ENCODE results near the gene INTS3. TPM values are rescaled to one million over a fixed set of nuclear protein-coding genes. Genes with fewer than 3 reads are reported as not detected.

INTS3 gene
- total and polyA plus RNA-seq, 2 of the 8 experiments (the other 6 are each of a cell fraction or from before 2014, with no cell fraction given): 66.8 to 93.2 TPM

- H2BK5ac ChIP-seq (ENCODE audit: low read depth, low read length): no peak overlapping the region
- no peak overlapping the region for H3K4ac ChIP-seq (replicated peaks; ENCODE audit: insufficient read length, low read depth, low read length)
- WGBS, 2 experiments (ENCODE audit: extremely low coverage in 1 of 2, insufficient coverage in 1 of 2, insufficient read length in 1 of 2, insufficient replicate concordance in 2 of 2, low coverage in 1 of 2, low lambda C conversion rate in 2 of 2, missing lambda C conversion rate in 1 of 2): 89% methylated on average over 12 of the region's 12 CpGs; no CpG with 5 or more reads in 1 of the 2 experiments
- no peak overlapping the region for H2AFZ ChIP-seq (ENCODE audit: low read length)
- H4K8ac ChIP-seq (ENCODE audit: extremely low read depth, insufficient read depth, low read length): no peak overlapping the region; the same call in 1 of the 2 replicates
- DNase-seq (ENCODE audit: low read depth in 1 of 2, low spot score in 2 of 2) (no peak), FAIRE-seq (no peak)
- H2BK12ac ChIP-seq (ENCODE audit: low read depth, low read length): no peak overlapping the region
- ChIA-PET POLR2A (ENCODE audit: partially characterized antibody) (interaction anchor here (1.0 kb wide), 1 partner anchor 15 kb away, joined by 3 read pairs; no protein-coding TSS in a partner anchor), CTCF (ENCODE audit: partially characterized antibody) (interaction anchor here (1.2 to 14.0 kb wide), 4 partner anchors 9 to 88 kb away, joined by 3 to 190 read pairs (median 8); no protein-coding TSS in a partner anchor)
- no peak overlapping the region for H2AK5ac ChIP-seq (ENCODE audit: low read depth, low read length)
- no peak overlapping the region for H3K4me3 ChIP-seq (ENCODE audit: extremely low read depth in 1 of 4, insufficient read depth in 2 of 4, low read depth in 3 of 4, low read length in 4 of 4)
- peaks cover 6% of the 10 kb centered on the region for H3K23me2 ChIP-seq (ENCODE audit: low read depth, low read length)
- H3K79me1 ChIP-seq (ENCODE audit: low read depth, low read length): no peaks in the 10 kb centered on the region
- no peak overlapping the region for H2BK20ac ChIP-seq (ENCODE audit: low read length)
- no peak overlapping the region for H3K56ac ChIP-seq (replicated peaks; ENCODE audit: insufficient read length, low read depth, low read length)
- H4K5ac ChIP-seq (ENCODE audit: insufficient read length, low read depth, low read length): no peak overlapping the region
- no peak overlapping the region for H3K4me2 ChIP-seq (ENCODE audit: insufficient read depth in 1 of 2, low read depth in 2 of 2, low read length in 2 of 2)
- peaks cover 0 to 5% (median 4%) of the 10 kb centered on the region in 4 experiments; a peak in 2 of 8 replicates for H3K36me3 ChIP-seq (ENCODE audit: control insufficient read depth in 2 of 4, insufficient read depth in 4 of 4, low read length in 3 of 4)
- no peak overlapping the region for H3K23ac ChIP-seq (ENCODE audit: insufficient read length)
- H4K20me1 ChIP-seq (replicated peaks in 1 of 2; ENCODE audit: control insufficient read depth in 1 of 2, insufficient read depth in 2 of 2, low read length in 2 of 2): no peaks in the 10 kb centered on the region
- no peak overlapping the region for H4K91ac ChIP-seq (replicated peaks; ENCODE audit: insufficient read length, low read length)
- H3K79me2 ChIP-seq (ENCODE audit: control insufficient read depth in 1 of 2, insufficient read depth in 2 of 2, low read length in 2 of 2): no peaks in the 10 kb centered on the region
- H3K27me3 ChIP-seq (replicated peaks in 1 of 4; ENCODE audit: control insufficient read depth in 3 of 4, extremely low read depth in 1 of 4, insufficient read depth in 3 of 4, low read length in 3 of 4): peaks cover 0 to 2% (median 0%) of the 10 kb centered on the region in 4 experiments; a peak in 3 of 7 replicates
- H2BK15ac ChIP-seq (ENCODE audit: low read length): no peak overlapping the region
- no peak overlapping the region for H3K14ac ChIP-seq (ENCODE audit: insufficient read length)
- H3K9ac ChIP-seq (replicated peaks in 1 of 4; ENCODE audit: extremely low read depth in 1 of 4, low read depth in 3 of 4, low read length in 3 of 4): no peak overlapping the region; a peak in 1 of 7 replicates
- no peak overlapping the region for H2BK120ac ChIP-seq (replicated peaks; ENCODE audit: low read depth, low read length)
- no peak overlapping the region for H3K27ac ChIP-seq (ENCODE audit: low read depth, low read length)
- no peak overlapping the region for H3K18ac ChIP-seq (ENCODE audit: extremely low read depth, low read length)
- H3K9me3 ChIP-seq (ENCODE audit: insufficient read depth in 2 of 2, low read depth in 1 of 2, low read length in 1 of 2): no peaks in the 10 kb centered on the region; a peak in 1 of 4 replicates
- H3K4me1 ChIP-seq (replicated peaks in 1 of 4; ENCODE audit: control insufficient read depth in 3 of 4, insufficient read depth in 4 of 4, low read length in 3 of 4): peaks cover 0 to 3% (median 1%) of the 10 kb centered on the region in 4 experiments; a peak in 1 of 7 replicates
- TF ChIP-seq TAF1 (IDR thresholded peaks at IDR 0.05; ENCODE audit: low read depth, low read length): no peak
- TF ChIP-seq SIN3A (conservative IDR thresholded peaks at IDR 0.05 in 1 of 2, IDR thresholded peaks at IDR 0.05 in 1 of 2; ENCODE audit: low read depth in 1 of 2, low read length in 2 of 2): no peak
- no peak for TF ChIP-seq ZNF274 (IDR thresholded peaks at IDR 0.05; ENCODE audit: borderline replicate concordance, extremely low read depth, low read length)
- TF ChIP-seq CHD2 (IDR thresholded peaks at IDR 0.05; ENCODE audit: low read length): no peak
- TF ChIP-seq EGR1 (IDR thresholded peaks at IDR 0.05; ENCODE audit: borderline replicate concordance, low read depth, low read length): no peak
- TF ChIP-seq NRF1 (IDR thresholded peaks at IDR 0.05; ENCODE audit: low read depth, low read length): no peak
- TF ChIP-seq SAP30 (IDR thresholded peaks at IDR 0.05; ENCODE audit: insufficient read depth, insufficient replicate concordance, low read length): no peak
- TF ChIP-seq SRF (IDR thresholded peaks at IDR 0.05; ENCODE audit: low read depth, low read length): no peak
- TF ChIP-seq BRCA1 (IDR thresholded peaks at IDR 0.05; ENCODE audit: low read depth, low read length): no peak
- TF ChIP-seq RAD21 (IDR thresholded peaks at IDR 0.05 in 1 of 2, conservative IDR thresholded peaks at IDR 0.05 in 1 of 2; ENCODE audit: low read depth in 2 of 2, low read length in 2 of 2): no peak
- TF ChIP-seq EZH2 (IDR thresholded peaks at IDR 0.05; ENCODE audit: low read depth, low read length, severe bottlenecking): no peak
- TF ChIP-seq MAX (IDR thresholded peaks at IDR 0.05): no peak
- no peak for TF ChIP-seq POLR2A (IDR thresholded peaks at IDR 0.05; ENCODE audit: control extremely low read depth in 1 of 2, low read depth in 2 of 2, low read length in 2 of 2)
Measured at GRCh38 chr1:153684892-153685291, 43.0 kb upstream of the INTS3 start.

All from H1 (cell line).